Ascending aorta (tissue), 2 donors: ENCODE data around the gene AFP. TPM values are rescaled to one million over a fixed set of nuclear protein-coding genes. Genes with fewer than 3 reads are reported as not detected.

Experiments
- DNase-seq, 2 donors: peaks; one replicate each; pipeline ENCODE4 v3.0.0-alpha.2; 2019; ENCODE audit warnings: low spot score in 2 of 2
- H3K27ac ChIP-seq, 2 donors: fragments of 200-600 bp; sonication (generic); one replicate each; pipeline ENCODE4 v1.5.1; 2016 to 2017; ENCODE audit warnings: mild to moderate bottlenecking in 1 of 2
- H3K27me3 ChIP-seq: fragments of 200-600 bp; sonication (generic); one replicate; pipeline ENCODE4 v1.5.1; 2017
- H3K36me3 ChIP-seq, 2 donors: fragments of 200-600 bp; sonication (generic); one replicate each; pipeline ENCODE4 v1.5.1; 2016
- H3K4me1 ChIP-seq, 2 donors: fragments of 200-600 bp; sonication (generic); one replicate each; pipeline ENCODE4 v1.5.1; 2016 to 2017; ENCODE audit warnings: mild to moderate bottlenecking in 1 of 2
- H3K4me3 ChIP-seq, 2 donors: fragments of 200-600 bp; sonication (generic); one replicate each; pipeline ENCODE4 v1.5.1; 2016 to 2017; ENCODE audit warnings: mild to moderate bottlenecking in 1 of 2
- H3K9me3 ChIP-seq, 2 donors: fragments of 200-600 bp; sonication (generic); one replicate each; pipeline ENCODE4 v1.5.1; 2016
- CTCF ChIP-seq, 3 experiments: fragments of 200-600 bp in 2 of 3; fragments of 450-650 bp in 1 of 3; sonication (generic) in 2 of 3; IDR thresholded peaks; one replicate each; pipeline ENCODE4 v1.5.1; 2016 to 2019; ENCODE audit warnings: antibody characterized with exemption in 3 of 3, mild to moderate bottlenecking in 1 of 3, moderate library complexity in 1 of 3
- intact Hi-C: fragments of 100-400 bp; cut with DNase I; formaldehyde crosslinking; loops from one replicate; pipeline ENCODE4 v1.15.1; 2023
- total RNA-seq: library from RNA; depleted of rRNA; stranded (reverse); fragments of >200 nt; gene quantifications from one replicate; pipeline ENCODE4 v1.1.0, GENCODE V29; 2016

Gene AFP
- total RNA-seq, 1 donor from 2014 or later = not detected

DNA sequence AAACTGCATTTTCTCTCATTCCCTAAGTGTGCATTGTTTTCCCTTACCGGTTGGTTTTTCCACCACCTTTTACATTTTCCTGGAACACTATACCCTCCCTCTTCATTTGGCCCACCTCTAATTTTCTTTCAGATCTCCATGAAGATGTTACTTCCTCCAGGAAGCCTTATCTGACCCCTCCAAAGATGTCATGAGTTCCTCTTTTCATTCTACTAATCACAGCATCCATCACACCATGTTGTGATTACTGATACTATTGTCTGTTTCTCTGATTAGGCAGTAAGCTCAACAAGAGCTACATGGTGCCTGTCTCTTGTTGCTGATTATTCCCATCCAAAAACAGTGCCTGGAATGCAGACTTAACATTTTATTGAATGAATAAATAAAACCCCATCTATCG, 2.9 kb upstream of the AFP start:
- H3K36me3 ChIP-seq = no peaks in the 10 kb centered on the region
- no peak overlapping the region for H3K27ac ChIP-seq
- no peaks in the 10 kb centered on the region for H3K27me3 ChIP-seq
- no peak for DNase-seq
- no peak overlapping the region for H3K4me3 ChIP-seq
- intact Hi-C loops = no loop called here
- no peak for TF ChIP-seq CTCF (IDR thresholded peaks at IDR 0.05)
- no peaks in the 10 kb centered on the region for H3K9me3 ChIP-seq
- no peaks in the 10 kb centered on the region for H3K4me1 ChIP-seq

DNA sequence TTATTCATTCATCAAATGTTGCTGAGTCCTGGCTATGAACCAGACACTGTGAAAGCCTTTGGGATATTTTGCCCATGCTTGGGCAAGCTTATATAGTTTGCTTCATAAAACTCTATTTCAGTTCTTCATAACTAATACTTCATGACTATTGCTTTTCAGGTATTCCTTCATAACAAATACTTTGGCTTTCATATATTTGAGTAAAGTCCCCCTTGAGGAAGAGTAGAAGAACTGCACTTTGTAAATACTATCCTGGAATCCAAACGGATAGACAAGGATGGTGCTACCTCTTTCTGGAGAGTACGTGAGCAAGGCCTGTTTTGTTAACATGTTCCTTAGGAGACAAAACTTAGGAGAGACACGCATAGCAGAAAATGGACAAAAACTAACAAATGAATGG, 1.7 kb upstream of the AFP start:
- peak in 2 of 3 experiments; percentile 16 to 32 for TF ChIP-seq CTCF (IDR thresholded peaks at IDR 0.05)
- Histone ChIP-seq H3K27ac (no peak overlapping the region), H3K4me3 (no peak overlapping the region), H3K27me3 (no peaks in the 10 kb centered on the region), H3K4me1 (no peaks in the 10 kb centered on the region), H3K9me3 (no peaks in the 10 kb centered on the region), H3K36me3 (no peaks in the 10 kb centered on the region)
- intact Hi-C loops = no loop called here
- DNase-seq = no peak

- Histone ChIP-seq H3K27ac (no peak overlapping the region), H3K4me3 (no peak overlapping the region), H3K27me3 (no peaks in the 10 kb centered on the region), H3K9me3 (no peaks in the 10 kb centered on the region), H3K4me1 (no peaks in the 10 kb centered on the region), H3K36me3 (no peaks in the 10 kb centered on the region)
- no peak for TF ChIP-seq CTCF (IDR thresholded peaks at IDR 0.05)
- DNase-seq = no peak
- intact Hi-C loops = no loop called here
These were observed 895 bp downstream of the AFP start for GRCh38 chr4:73436674-73437557.

GRCh38 chr4:73437558-73437956, 1.5 kb downstream of the AFP start:
- Histone ChIP-seq H3K4me3 (no peak overlapping the region), H3K27ac (no peak overlapping the region), H3K27me3 (no peaks in the 10 kb centered on the region), H3K9me3 (no peaks in the 10 kb centered on the region), H3K36me3 (no peaks in the 10 kb centered on the region), H3K4me1 (no peaks in the 10 kb centered on the region)
- no peak for DNase-seq
- no peak for TF ChIP-seq CTCF (IDR thresholded peaks at IDR 0.05)
- intact Hi-C loops = no loop called here

GRCh38 chr4:73438048-73438447, 2.0 kb downstream of the AFP start:
- Histone ChIP-seq H3K4me3 (no peak overlapping the region), H3K4me1 (no peaks in the 10 kb centered on the region), H3K27ac (no peak overlapping the region), H3K27me3 (no peaks in the 10 kb centered on the region), H3K9me3 (no peaks in the 10 kb centered on the region), H3K36me3 (no peaks in the 10 kb centered on the region)
- intact Hi-C loops = no loop called here
- DNase-seq = no peak
- no peak for TF ChIP-seq CTCF (IDR thresholded peaks at IDR 0.05)
